ENCODE data around the gene SLC4A8. TPM values are rescaled to one million over a fixed set of nuclear protein-coding genes. Genes with fewer than 3 reads are reported as not detected.

Gene SLC4A8
- total and polyA plus RNA-seq, 4 experiments from 2014 or later = 0.14 to 0.77 (median 0.58) TPM

DNA sequence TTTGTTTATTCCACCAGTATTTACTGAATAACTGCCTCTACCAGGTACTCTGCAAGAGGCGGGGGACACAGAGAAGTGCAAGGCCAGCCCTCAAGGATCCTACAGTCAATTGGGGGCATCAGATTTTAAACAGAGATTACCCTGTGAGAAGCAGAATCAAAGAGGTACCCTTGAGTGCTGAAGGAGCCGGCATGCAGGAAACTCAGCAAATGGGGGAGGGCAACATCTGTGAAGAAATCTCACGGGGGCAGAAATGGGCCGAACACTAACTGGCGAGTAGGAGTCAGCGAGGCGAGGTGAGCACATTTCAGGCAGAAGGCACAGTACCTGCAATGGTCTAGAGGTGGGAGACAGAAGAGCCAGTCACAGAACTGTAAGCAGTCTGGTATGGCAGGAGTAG is 42.5 kb upstream of the SLC4A8 start:
- Mint-ChIP-seq H3K4me1 (peaks cover 22 to 42% (median 29%) of the 10 kb centered on the region in 4 donors), H3K27me3 (no peaks in the 10 kb centered on the region), H3K4me3 (no peak overlapping the region), H3K27ac (peak overlapping the region in 2 of 7 donors; percentile 39 to 83), H3K36me3 (peaks cover 26 to 46% of the 10 kb centered on the region in 2 donors), H3K9me3 (peaks cover 0 to 4% (median 0%) of the 10 kb centered on the region in 8 donors)
- Histone ChIP-seq H3K36me3 (ENCODE audit: insufficient read depth, low read length) (peaks cover 5% of the 10 kb centered on the region), H3K4me1 (ENCODE audit: insufficient read depth, low read length) (peaks cover 14% of the 10 kb centered on the region), H3K27ac (ENCODE audit: low read depth, low read length) (no peak overlapping the region), H3K4me3 (ENCODE audit: low read length in 2 of 2) (no peak overlapping the region), H3K27me3 (ENCODE audit: insufficient read depth, low read length) (no peaks in the 10 kb centered on the region), H3K9me3 (ENCODE audit: control insufficient read depth in 1 of 2, low read length in 2 of 2) (no peaks in the 10 kb centered on the region)
- ChIA-PET CTCF (ENCODE audit: partially characterized antibody) (interaction anchor here (1.3 to 2.0 kb wide), 2 partner anchors 13 to 41 kb away, joined by 3 to 6 read pairs; no protein-coding TSS in a partner anchor), POLR2A (ENCODE audit: partially characterized antibody) (interaction anchor here (1.1 to 1.5 kb wide), 2 partner anchors 12 to 13 kb away, joined by 3 to 4 read pairs; no protein-coding TSS in a partner anchor)
- DNase-seq = no peak
- intact Hi-C loops (cut with micrococcal nuclease) = no loop called here

DNA sequence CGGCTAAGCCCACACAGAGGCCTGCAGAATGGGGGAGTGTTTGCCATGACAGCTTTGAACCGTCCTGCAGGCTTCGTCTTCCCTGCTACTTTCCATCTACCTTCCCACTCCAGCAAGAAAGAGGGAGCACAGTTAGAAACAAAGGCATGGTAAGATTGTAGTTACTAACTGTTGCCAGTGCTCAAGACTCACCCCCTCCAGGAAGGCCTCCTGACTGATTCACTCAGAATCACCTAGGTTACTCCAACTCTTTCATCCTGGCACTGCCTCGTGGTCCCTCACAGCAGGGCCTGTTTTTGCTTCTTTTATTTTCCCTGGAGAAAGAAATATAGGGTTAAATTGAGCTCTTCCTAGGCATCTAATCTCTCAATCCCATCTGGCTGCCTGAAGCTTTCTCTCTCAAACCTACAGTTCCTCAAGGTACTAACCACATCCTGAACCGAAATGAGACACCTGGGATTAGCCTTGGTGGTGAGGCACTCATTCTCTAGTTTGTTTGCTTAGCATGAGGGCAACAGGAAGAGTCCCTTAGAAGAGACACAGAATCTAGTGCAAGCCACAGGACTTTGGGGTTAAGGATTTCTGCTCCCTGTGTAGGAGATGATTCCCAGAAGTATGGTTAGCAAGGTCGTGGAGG is 41.2 kb upstream of the SLC4A8 start:
- H3K9me3 Mint-ChIP-seq = peaks cover 0 to 2% (median 0%) of the 10 kb centered on the region in 8 donors
- peaks cover 22 to 53% (median 29%) of the 10 kb centered on the region in 4 donors for H3K4me1 Mint-ChIP-seq
- peaks cover 16 to 35% of the 10 kb centered on the region in 2 donors for H3K36me3 Mint-ChIP-seq
- Histone ChIP-seq H3K27me3 (ENCODE audit: insufficient read depth, low read length) (no peaks in the 10 kb centered on the region), H3K36me3 (ENCODE audit: insufficient read depth, low read length) (peaks cover 3% of the 10 kb centered on the region), H3K9me3 (ENCODE audit: control insufficient read depth in 1 of 2, low read length in 2 of 2) (no peaks in the 10 kb centered on the region), H3K4me1 (ENCODE audit: insufficient read depth, low read length) (peaks cover 16% of the 10 kb centered on the region), H3K27ac (ENCODE audit: low read depth, low read length) (no peak overlapping the region), H3K4me3 (ENCODE audit: low read length in 2 of 2) (no peak overlapping the region)
- CTCF ChIA-PET (ENCODE audit: partially characterized antibody) = interaction anchor here (1.3 to 2.0 kb wide), 3 partner anchors 14 to 149 kb away, joined by 3 to 6 read pairs (median 4); no protein-coding TSS in a partner anchor
- intact Hi-C loops (cut with micrococcal nuclease) = no loop called here
- DNase-seq = no peak
- POLR2A ChIA-PET (ENCODE audit: partially characterized antibody) = interaction anchor here (1.1 to 2.4 kb wide), 3 partner anchors 11 to 15 kb away, joined by 3 to 9 read pairs (median 4); no protein-coding TSS in a partner anchor
- peak overlapping the region in 1 of 8 donors; percentile 64 for H3K4me3 Mint-ChIP-seq
- peak overlapping the region in 5 of 7 donors; percentile 34 to 92 (median 72) for H3K27ac Mint-ChIP-seq
- no peaks in the 10 kb centered on the region for H3K27me3 Mint-ChIP-seq

DNA sequence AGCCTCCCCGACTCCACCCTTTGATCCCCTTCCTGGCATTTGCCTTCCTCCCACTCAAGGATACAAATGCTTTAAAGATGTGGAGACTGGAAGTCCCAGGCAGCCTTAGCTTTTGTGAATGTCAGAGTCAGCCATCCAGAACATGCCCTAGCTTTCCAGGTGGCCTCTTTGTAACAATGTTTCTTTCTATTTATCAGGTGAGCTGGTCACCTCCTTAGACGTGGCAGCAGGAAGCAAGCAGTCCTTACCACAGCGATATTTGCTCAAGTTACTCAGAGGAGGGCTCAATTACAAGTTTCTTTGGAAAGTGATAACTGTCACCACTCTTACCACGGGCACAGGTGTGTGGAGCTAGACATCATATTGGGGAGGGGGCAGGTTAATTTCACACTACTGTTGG is 38.3 kb upstream of the SLC4A8 start:
- POLR2A ChIA-PET (ENCODE audit: partially characterized antibody) = interaction anchor here (0.8 to 1.6 kb wide), 2 partner anchors 13 to 17 kb away, joined by 4 to 7 read pairs; no protein-coding TSS in a partner anchor
- H3K36me3 ChIP-seq (ENCODE audit: insufficient read depth, low read length) = no peaks in the 10 kb centered on the region
- no peaks in the 10 kb centered on the region for H3K9me3 ChIP-seq (ENCODE audit: control insufficient read depth in 1 of 2, low read length in 2 of 2)
- CTCF ChIA-PET (ENCODE audit: partially characterized antibody) = no interaction called here
- intact Hi-C loops (cut with micrococcal nuclease) = no loop called here
- H3K4me1 Mint-ChIP-seq = peaks cover 44 to 80% (median 52%) of the 10 kb centered on the region in 4 donors
- H3K27ac ChIP-seq (ENCODE audit: low read depth, low read length) = no peak overlapping the region
- H3K27ac Mint-ChIP-seq = peak overlapping the region in 3 of 7 donors; percentile 3 to 37 (median 28)
- no peak for DNase-seq
- no peak overlapping the region for H3K4me3 ChIP-seq (ENCODE audit: low read length in 2 of 2)
- no peaks in the 10 kb centered on the region for H3K27me3 Mint-ChIP-seq
- peaks cover 11 to 17% of the 10 kb centered on the region in 2 donors for H3K36me3 Mint-ChIP-seq
- no peak overlapping the region for H3K4me3 Mint-ChIP-seq
- H3K27me3 ChIP-seq (ENCODE audit: insufficient read depth, low read length) = no peaks in the 10 kb centered on the region
- H3K9me3 Mint-ChIP-seq = no peaks in the 10 kb centered on the region
- peaks cover 42% of the 10 kb centered on the region for H3K4me1 ChIP-seq (ENCODE audit: insufficient read depth, low read length)

DNA sequence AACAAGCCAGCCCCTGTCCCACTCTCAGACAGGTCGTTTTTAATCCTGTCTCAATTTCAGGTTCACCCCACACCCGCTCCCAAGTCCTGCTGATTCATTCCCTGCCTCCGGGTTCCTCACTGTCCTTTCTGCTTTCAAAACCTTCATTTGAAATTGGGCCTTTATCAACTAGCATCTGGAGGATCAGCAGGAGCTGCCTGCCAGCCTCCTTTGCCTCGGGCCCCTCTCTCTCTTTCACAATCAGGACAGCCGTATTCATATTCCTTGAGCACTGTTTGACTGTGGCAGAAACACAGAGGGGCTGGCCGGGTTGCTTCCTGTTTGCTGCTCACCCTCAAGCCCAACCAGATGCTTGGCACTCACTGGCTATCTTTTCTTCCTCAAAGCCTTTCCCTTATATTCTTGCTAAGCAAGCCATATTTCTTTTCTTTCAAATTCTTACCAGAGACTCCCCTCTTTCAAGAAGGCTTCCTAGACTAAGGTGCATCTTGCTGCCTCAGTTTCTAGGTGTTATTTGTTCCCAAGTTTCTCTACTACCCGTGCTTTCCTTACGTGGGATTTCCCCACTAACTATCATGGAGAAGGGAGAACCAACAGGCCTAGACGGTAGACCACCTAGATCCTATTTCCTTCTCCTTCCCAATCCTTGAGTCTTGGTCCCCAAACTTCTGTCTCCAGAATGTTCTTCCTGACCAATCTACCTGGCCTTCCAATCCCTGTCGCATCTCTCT is 36.4 kb upstream of the SLC4A8 start:
- Histone ChIP-seq H3K36me3 (ENCODE audit: insufficient read depth, low read length) (no peaks in the 10 kb centered on the region), H3K4me3 (ENCODE audit: low read length in 2 of 2) (no peak overlapping the region), H3K27me3 (ENCODE audit: insufficient read depth, low read length) (no peaks in the 10 kb centered on the region), H3K27ac (ENCODE audit: low read depth, low read length) (no peak overlapping the region), H3K4me1 (ENCODE audit: insufficient read depth, low read length) (peaks cover 56% of the 10 kb centered on the region), H3K9me3 (ENCODE audit: control insufficient read depth in 1 of 2, low read length in 2 of 2) (no peaks in the 10 kb centered on the region)
- ChIA-PET CTCF (ENCODE audit: partially characterized antibody) (no interaction called here), POLR2A (ENCODE audit: partially characterized antibody) (interaction anchor here (4.0 kb wide), 1 partner anchor 20 kb away, joined by 33 read pairs; no protein-coding TSS in a partner anchor)
- no peaks in the 10 kb centered on the region for H3K27me3 Mint-ChIP-seq
- H3K4me1 Mint-ChIP-seq = peaks cover 46 to 72% (median 55%) of the 10 kb centered on the region in 4 donors
- H3K4me3 Mint-ChIP-seq = no peak overlapping the region
- intact Hi-C loops (cut with micrococcal nuclease) = no loop called here
- H3K27ac Mint-ChIP-seq = peak overlapping the region in 6 of 7 donors; percentile 20 to 83 (median 44)
- H3K36me3 Mint-ChIP-seq = peaks cover 0 to 7% of the 10 kb centered on the region in 2 donors
- DNase-seq = no peak
- no peaks in the 10 kb centered on the region for H3K9me3 Mint-ChIP-seq

DNA sequence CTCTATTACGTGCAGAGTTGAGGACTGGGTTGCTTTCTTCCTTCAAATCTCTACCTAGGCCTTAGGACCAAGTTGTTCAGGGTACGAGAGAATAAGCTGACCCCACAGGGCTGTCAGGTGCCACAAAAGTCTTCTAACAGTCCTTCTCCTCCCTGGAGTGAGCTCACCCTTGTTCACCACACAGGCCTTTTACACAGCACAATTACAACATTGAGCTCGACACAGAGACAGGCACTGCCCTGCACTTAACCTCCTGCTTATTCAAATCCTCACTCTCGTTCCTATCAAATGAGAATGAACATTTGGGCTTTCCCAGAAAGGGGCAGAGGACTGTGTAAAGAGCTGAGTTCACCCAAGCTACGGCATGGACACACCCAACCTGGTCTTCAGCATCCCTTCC is 35.8 kb upstream of the SLC4A8 start:
- no peak overlapping the region for H3K4me3 ChIP-seq (ENCODE audit: low read length in 2 of 2)
- ChIA-PET POLR2A (ENCODE audit: partially characterized antibody) (interaction anchor here (4.0 kb wide), 1 partner anchor 20 kb away, joined by 33 read pairs; no protein-coding TSS in a partner anchor), CTCF (ENCODE audit: partially characterized antibody) (interaction anchor here (1.5 kb wide), 1 partner anchor 32 kb away, joined by 3 read pairs; no protein-coding TSS in a partner anchor)
- Mint-ChIP-seq H3K4me3 (peak overlapping the region in 3 of 8 donors; percentile 0 to 31 (median 26)), H3K36me3 (peaks cover 0 to 4% of the 10 kb centered on the region in 2 donors), H3K27me3 (no peaks in the 10 kb centered on the region), H3K9me3 (no peaks in the 10 kb centered on the region), H3K27ac (peak overlapping the region; percentile 20 to 83 (median 43)), H3K4me1 (peaks cover 45 to 72% (median 56%) of the 10 kb centered on the region in 4 donors)
- no peak overlapping the region for H3K27ac ChIP-seq (ENCODE audit: low read depth, low read length)
- peaks cover 56% of the 10 kb centered on the region for H3K4me1 ChIP-seq (ENCODE audit: insufficient read depth, low read length)
- intact Hi-C loops (cut with micrococcal nuclease) = no loop called here
- H3K27me3 ChIP-seq (ENCODE audit: insufficient read depth, low read length) = no peaks in the 10 kb centered on the region
- DNase-seq = no peak
- no peaks in the 10 kb centered on the region for H3K9me3 ChIP-seq (ENCODE audit: control insufficient read depth in 1 of 2, low read length in 2 of 2)
- no peaks in the 10 kb centered on the region for H3K36me3 ChIP-seq (ENCODE audit: insufficient read depth, low read length)

DNA sequence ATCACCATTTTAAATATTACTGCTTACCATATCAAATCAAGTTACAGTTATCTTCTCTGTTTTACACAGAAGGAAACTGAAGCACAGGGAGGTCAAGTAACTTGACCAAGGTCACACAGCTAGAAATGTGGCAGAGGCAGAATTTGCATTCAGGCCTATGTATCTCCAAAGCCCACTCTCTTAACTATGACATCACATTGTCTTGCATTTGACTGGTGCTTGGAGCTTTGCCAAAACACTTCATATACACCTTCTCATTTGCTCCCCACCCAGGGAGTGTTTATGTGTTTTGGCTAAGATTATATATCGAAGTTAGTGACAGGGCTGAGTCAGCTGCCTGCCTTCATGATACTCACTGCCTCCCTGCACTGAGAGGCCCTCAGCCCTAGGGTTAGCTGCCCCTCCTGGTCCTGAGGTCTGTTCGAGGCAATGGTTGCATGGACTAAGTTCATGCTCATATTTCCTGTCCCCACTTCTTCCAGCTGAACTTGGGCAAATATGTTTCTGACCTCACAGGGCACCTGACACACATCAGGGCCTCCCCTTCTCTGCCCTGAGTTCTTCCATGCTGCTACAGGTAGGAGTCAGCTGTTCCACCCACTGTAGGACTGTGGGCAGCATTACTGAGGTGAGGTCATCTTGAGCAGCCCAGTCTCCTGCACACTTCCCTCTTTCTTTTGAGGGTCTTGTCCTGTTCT is 35.2 kb upstream of the SLC4A8 start:
- intact Hi-C loops (cut with micrococcal nuclease) = no loop called here

More for the DNA sequence above, 35.2 kb upstream of the SLC4A8 start:
- no peaks in the 10 kb centered on the region for H3K27me3 ChIP-seq (ENCODE audit: insufficient read depth, low read length)
- no peak for DNase-seq
- Mint-ChIP-seq H3K9me3 (no peaks in the 10 kb centered on the region), H3K36me3 (peaks cover 0 to 4% of the 10 kb centered on the region in 2 donors), H3K27me3 (no peaks in the 10 kb centered on the region), H3K4me3 (peak overlapping the region in 5 of 8 donors; percentile 31 to 48 (median 34)), H3K4me1 (peaks cover 48 to 73% (median 57%) of the 10 kb centered on the region in 4 donors), H3K27ac (peak overlapping the region; percentile 58 to 97 (median 78))
- no peak overlapping the region for H3K4me3 ChIP-seq (ENCODE audit: low read length in 2 of 2)
- ChIA-PET CTCF (ENCODE audit: partially characterized antibody) (interaction anchor here (0.7 to 2.2 kb wide), 3 partner anchors 20 to 75 kb away, joined by 3 to 5 read pairs (median 3); no protein-coding TSS in a partner anchor), POLR2A (ENCODE audit: partially characterized antibody) (interaction anchor here (4.0 kb wide), 1 partner anchor 21 kb away, joined by 33 read pairs; no protein-coding TSS in a partner anchor)
- peaks cover 56% of the 10 kb centered on the region for H3K4me1 ChIP-seq (ENCODE audit: insufficient read depth, low read length)
- no peaks in the 10 kb centered on the region for H3K36me3 ChIP-seq (ENCODE audit: insufficient read depth, low read length)
- H3K9me3 ChIP-seq (ENCODE audit: control insufficient read depth in 1 of 2, low read length in 2 of 2) = no peaks in the 10 kb centered on the region
- H3K27ac ChIP-seq (ENCODE audit: low read depth, low read length) = no peak overlapping the region

Data from CD4-positive, alpha-beta memory T cell (primary cell).